Cardiac atrium fibroblast (primary cell): Measurements from ENCODE around the gene INTS13. TPM values are rescaled to one million over a fixed set of nuclear protein-coding genes. Genes with fewer than 3 reads are reported as not detected.

Experiments
- total RNA-seq: library from RNA; depleted of rRNA; stranded (reverse); fragments of >200 nt; gene quantifications from 2 replicates; pipeline ENCODE4 v1.2.3, GENCODE V29; 2015

Gene INTS13, protein sequence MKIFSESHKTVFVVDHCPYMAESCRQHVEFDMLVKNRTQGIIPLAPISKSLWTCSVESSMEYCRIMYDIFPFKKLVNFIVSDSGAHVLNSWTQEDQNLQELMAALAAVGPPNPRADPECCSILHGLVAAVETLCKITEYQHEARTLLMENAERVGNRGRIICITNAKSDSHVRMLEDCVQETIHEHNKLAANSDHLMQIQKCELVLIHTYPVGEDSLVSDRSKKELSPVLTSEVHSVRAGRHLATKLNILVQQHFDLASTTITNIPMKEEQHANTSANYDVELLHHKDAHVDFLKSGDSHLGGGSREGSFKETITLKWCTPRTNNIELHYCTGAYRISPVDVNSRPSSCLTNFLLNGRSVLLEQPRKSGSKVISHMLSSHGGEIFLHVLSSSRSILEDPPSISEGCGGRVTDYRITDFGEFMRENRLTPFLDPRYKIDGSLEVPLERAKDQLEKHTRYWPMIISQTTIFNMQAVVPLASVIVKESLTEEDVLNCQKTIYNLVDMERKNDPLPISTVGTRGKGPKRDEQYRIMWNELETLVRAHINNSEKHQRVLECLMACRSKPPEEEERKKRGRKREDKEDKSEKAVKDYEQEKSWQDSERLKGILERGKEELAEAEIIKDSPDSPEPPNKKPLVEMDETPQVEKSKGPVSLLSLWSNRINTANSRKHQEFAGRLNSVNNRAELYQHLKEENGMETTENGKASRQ
- 22.7 and 25.3 TPM in 2 replicates for total RNA-seq

DNA sequence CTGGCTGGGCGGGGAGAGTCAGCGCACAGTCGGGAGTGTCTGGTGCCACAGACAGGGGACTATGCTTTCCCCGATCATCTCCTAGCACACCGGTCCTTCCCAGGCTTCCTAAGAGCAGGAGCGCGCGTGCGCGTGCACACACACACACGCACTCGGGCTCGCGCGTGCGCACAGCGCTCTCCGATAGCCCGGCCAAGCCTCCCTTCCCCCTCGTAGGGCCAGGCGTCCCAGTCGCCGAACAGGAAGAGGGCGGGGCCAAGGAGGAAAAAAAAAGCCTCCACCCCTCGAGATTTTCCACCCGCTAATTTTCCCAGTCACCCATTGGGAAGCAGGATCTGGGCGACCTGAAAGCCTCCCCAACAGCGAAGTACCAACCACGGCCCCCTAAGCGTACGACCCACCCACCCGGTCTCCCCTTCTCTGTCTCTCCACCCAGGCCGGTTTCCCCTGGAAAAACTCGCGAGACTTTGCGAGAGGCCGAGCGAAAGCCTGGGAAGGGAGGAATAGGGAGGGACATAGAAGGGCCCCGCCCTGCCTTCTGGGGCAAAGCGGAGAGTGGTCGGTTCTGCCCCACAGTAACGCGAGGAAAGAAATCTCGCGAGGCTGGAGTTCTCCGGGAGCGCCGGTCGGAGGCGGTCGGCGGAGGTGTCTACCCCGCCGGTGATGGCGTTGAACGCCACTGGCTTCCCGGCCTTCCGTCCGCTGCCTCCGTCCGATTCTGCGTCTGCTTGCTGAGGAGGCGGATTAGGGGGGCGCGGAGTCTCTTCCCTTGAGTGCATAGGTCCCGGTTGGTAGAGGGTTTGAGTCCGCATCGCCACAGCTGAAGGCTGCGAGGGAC is at the start of gene INTS13, which contains the start of gene FGFR1OP2:
TSS of gene INTS13 (minus strand) at position 119 of the 838 bp plus-strand sequence. CDS start 1,178 bp downstream, outside the sequence.
TSS of gene FGFR1OP2 (plus strand) at position 608 of the 838 bp plus-strand sequence. CDS start 15,689 bp downstream, outside the sequence.

Other genes starting within 250 kb of the INTS13 start
- 12.8 and 26.5 TPM in 2 replicates for gene ITPR2, start 104.8 kb downstream of the INTS13 start, total RNA-seq
- 19.1 and 50.7 TPM in 2 replicates for gene FGFR1OP2, start 489 bp upstream of the INTS13 start, total RNA-seq
- gene TM7SF3, start 76.4 kb upstream of the INTS13 start, total RNA-seq: 16.6 and 31.1 TPM in 2 replicates
- gene MED21, start 84.6 kb upstream of the INTS13 start, total RNA-seq: 27.7 and 30.3 TPM in 2 replicates
- not detected in 2 replicates for gene C12orf71, start 144.6 kb upstream of the INTS13 start, total RNA-seq